K562 (cell line): ENCODE results near the gene CLCNKB. TPM values are rescaled to one million over a fixed set of nuclear protein-coding genes. Genes with fewer than 3 reads are reported as not detected.

Source experiments
- BACH1 ChIP-seq: fragments of 200-800 bp; sonication (Bioruptor generic); IDR thresholded peaks from 2 replicates; pipeline ENCODE4 v1.6.1; 2016; ENCODE audit warnings: missing genetic modification characterization, missing compliant biosample characterization
- ETS1 ChIP-seq: conservative IDR thresholded peaks from 2 replicates; pipeline ENCODE4 v1.6.1; 2011; ENCODE audit warnings: low read depth, mild to moderate bottlenecking, low read length; ENCODE audit not compliant: control insufficient read depth
- GABPB1 ChIP-seq: sonication (generic); formaldehyde crosslinking; IDR thresholded peaks from 2 replicates; pipeline ENCODE4 v1.8.0; 2022; ENCODE audit warnings: mild to moderate bottlenecking, missing genetic modification reagents
- HES1 ChIP-seq: fragments of 450-650 bp; IDR thresholded peaks from 2 replicates; pipeline ENCODE4 v1.6.1; 2016; ENCODE audit warnings: low read depth, mild to moderate bottlenecking, moderate library complexity
- HLTF ChIP-seq: fragments of 450-650 bp; IDR thresholded peaks from 2 replicates; pipeline ENCODE4 v1.6.1; 2016
- HNRNPH1 ChIP-seq: fragments of 200-400 bp; formaldehyde crosslinking; optimal IDR thresholded peaks from 2 replicates; pipeline ENCODE3; 2017; ENCODE audit warnings: low read depth, mild to moderate bottlenecking, low read length, moderate library complexity
- NELFE ChIP-seq: IDR thresholded peaks from 2 replicates; pipeline ENCODE4 v1.6.1; 2011; ENCODE audit warnings: mild to moderate bottlenecking; ENCODE audit not compliant: insufficient read depth, insufficient read length
- NEUROD1 ChIP-seq: fragments of 150-350 bp; IDR thresholded peaks from 2 replicates; pipeline ENCODE4 v1.6.1; 2014; ENCODE audit warnings: borderline replicate concordance, low read length, low read depth; ENCODE audit not compliant: partially characterized antibody
- NR2F6 ChIP-seq: fragments of 450-650 bp; formaldehyde crosslinking; IDR thresholded peaks from 2 replicates; pipeline ENCODE4 v1.4.0; 2020; ENCODE audit warnings: mild to moderate bottlenecking
- PBX2 ChIP-seq, 2 experiments: IDR thresholded peaks in 1 of 2; conservative IDR thresholded peaks in 1 of 2; 2 replicates each; pipeline ENCODE4 v1.6.1; 2016; ENCODE audit warnings: low read depth in 2 of 2, mild to moderate bottlenecking in 1 of 2, missing compliant biosample characterization in 1 of 2, missing genetic modification characterization in 1 of 2, moderate library complexity in 1 of 2
- PCBP1 ChIP-seq: fragments of 200-400 bp; formaldehyde crosslinking; IDR thresholded peaks from 2 replicates; pipeline ENCODE4 v1.6.1; 2018; ENCODE audit warnings: mild to moderate bottlenecking, low read depth, low read length; ENCODE audit not compliant: poor library complexity, severe bottlenecking
- SIN3A ChIP-seq, 2 experiments: fragments of 150-350 bp in 1 of 2; IDR thresholded peaks; 2 replicates each; pipeline ENCODE4 v1.6.1; 2011 to 2016; ENCODE audit warnings: borderline replicate concordance in 2 of 2, low read depth in 2 of 2, low read length in 2 of 2, mild to moderate bottlenecking in 2 of 2, moderate library complexity in 2 of 2; ENCODE audit not compliant: control insufficient read depth in 1 of 2
- TAL1 ChIP-seq: fragments of 450-650 bp; IDR thresholded peaks from 2 replicates; pipeline ENCODE4 v1.6.1; 2016; ENCODE audit warnings: mild to moderate bottlenecking
- YY1 ChIP-seq, 3 experiments: IDR thresholded peaks; 2 replicates each; pipeline ENCODE4 v1.6.1; 2011; ENCODE audit warnings: low read length in 2 of 3, mild to moderate bottlenecking in 2 of 3, moderate library complexity in 2 of 3, borderline replicate concordance in 1 of 3, control low read depth in 1 of 3, low read depth in 1 of 3; ENCODE audit not compliant: insufficient read depth in 3 of 3, insufficient replicate concordance in 2 of 3, control insufficient read depth in 1 of 3, insufficient read length in 1 of 3; ENCODE audit errors: extremely low read depth in 1 of 3
- ZBTB33 ChIP-seq: sonication (generic); formaldehyde crosslinking; IDR thresholded peaks from 2 replicates; pipeline ENCODE4 v1.8.1; 2023; ENCODE audit warnings: mild to moderate bottlenecking, missing genetic modification reagents
- ZNF239 ChIP-seq: fragments of 250-450 bp; sonication (Bioruptor Pico); IDR thresholded peaks from 2 replicates; pipeline ENCODE4 v1.4.0; 2020; ENCODE audit warnings: mild to moderate bottlenecking
- ZNF263 ChIP-seq: sonication (generic); formaldehyde crosslinking; IDR thresholded peaks from 2 replicates; pipeline ENCODE4 v1.8.0; 2022; ENCODE audit warnings: mild to moderate bottlenecking, missing genetic modification reagents, borderline replicate concordance
- polyA plus RNA-seq, 8 experiments: library from polyadenylated mRNA; depleted of rRNA in 4 of 8; stranded (reverse) in 5 of 8; unstranded in 3 of 8; fragments of >200 nt; fragmentation: Nextera tagmentation in 2 of 8; fragmentation: Illumina TruSeq in 1 of 8; extraction: Ambion mirVana in 2 of 8; extraction: Trizol in 1 of 8; gene quantifications; 2 replicates each; pipeline versions ENCODE4 v1.2.1 to v1.2.3, GENCODE V29; 2011 to 2014; ENCODE audit warnings: inconsistent platforms in 1 of 8, missing spikeins in 1 of 8
- total RNA-seq, 7 experiments: library from RNA; depleted of rRNA in 6 of 7; stranded (reverse); fragments of >200 nt in 6 of 7; fragmentation: Illumina TruSeq in 2 of 7; extraction: Trizol in 2 of 7; gene quantifications; 2 replicates each; pipeline versions ENCODE4 v1.2.1 to v1.2.3, GENCODE V29; 2011 to 2021; ENCODE audit warnings: low replicate concordance in 1 of 7

The CLCNKB gene
- total and polyA plus RNA-seq, 9 of the 15 experiments (the other 6 are each of a cell fraction or from before 2014, with no cell fraction given), result 0.08 to 1.7 (median 0.64) TPM

GRCh38 chr1:16067127-16067768 is 23.7 kb downstream of the CLCNKB start (continued):
- TF ChIP-seq NELFE (no peak), HLTF (no peak), TAL1 (no peak), YY1 (IDR thresholded peaks at IDR 0.05; ENCODE audit: borderline replicate concordance in 1 of 3, control insufficient read depth in 1 of 3, extremely low read depth in 1 of 3, insufficient read depth in 3 of 3, insufficient read length in 1 of 3, insufficient replicate concordance in 2 of 3, low read depth in 1 of 3, low read length in 2 of 3) (peak in 2 of 3 experiments; percentile 15 to 65), GABPB1 (CRISPR knock-in tag) (no peak), NEUROD1 (no peak), ZNF263 (no peak), HES1 (no peak), ZNF239 (CRISPR knock-in tag) (no peak), HNRNPH1 (no peak), PCBP1 (no peak), PBX2 (CRISPR knock-in tag; IDR thresholded peaks at IDR 0.05; ENCODE audit: low read depth) (peak; percentile 65; the same call in 1 of the 2 replicates), PBX2 (tag; conservative IDR thresholded peaks at IDR 0.05; ENCODE audit: low read depth) (peak; percentile 86), ETS1 (no peak), SIN3A (IDR thresholded peaks at IDR 0.05; ENCODE audit: borderline replicate concordance in 2 of 2, control insufficient read depth in 1 of 2, low read depth in 2 of 2, low read length in 2 of 2) (no peak), NR2F6 (CRISPR knock-in tag) (no peak), ZBTB33 (no peak), BACH1 (tag) (no peak)
